OCI-LY3 (cell line): ENCODE results near the gene EFCAB10.
A peak's percentile ranks its signal among the peaks of the same experiment; 100 is the strongest.

Experiments used
- H2AFZ ChIP-seq: fragments of 200-600, 300-600 bp; shearing (Covaris generic); 2 replicates; pipeline ENCODE4 v1.6.0; 2014; ENCODE audit warnings: antibody characterized with exemption, low read depth, low read length
- H3K27ac ChIP-seq: fragments of 200-600, 300-600 bp; sonication (generic); 2 replicates; pipeline ENCODE4 v1.5.1; 2014; ENCODE audit warnings: mild to moderate bottlenecking, low read length, moderate library complexity, mixed read lengths
- H3K27me3 ChIP-seq: fragments of 200-600, 300-600 bp; sonication (generic); 2 replicates; pipeline ENCODE4 v1.6.1; 2014; ENCODE audit warnings: low read depth, low read length, mixed read lengths
- H3K36me3 ChIP-seq: fragments of 200-600, 300-600 bp; sonication (generic); replicated peaks from 2 replicates; pipeline ENCODE3; 2014; ENCODE audit warnings: low read depth, low read length, mixed read lengths
- H3K4me1 ChIP-seq: fragments of 300-600, 200-600 bp; sonication (generic); 2 replicates; pipeline ENCODE4 v1.6.1; 2014; ENCODE audit warnings: low read length, mixed read lengths
- H3K4me2 ChIP-seq: fragments of 200-600, 300-600 bp; sonication (generic); 2 replicates; pipeline ENCODE4 v1.6.1; 2014; ENCODE audit warnings: low read length, mixed read lengths
- H3K4me3 ChIP-seq: fragments of 300-600, 200-600 bp; sonication (generic); 2 replicates; pipeline ENCODE4 v1.5.1; 2014; ENCODE audit warnings: antibody characterized with exemption, mild to moderate bottlenecking, low read length, moderate library complexity
- H3K79me2 ChIP-seq: fragments of 300-600, 200-600 bp; shearing (Covaris generic); 2 replicates; pipeline ENCODE4 v1.6.1; 2014; ENCODE audit warnings: mild to moderate bottlenecking, low read length, mixed read lengths
- H3K9ac ChIP-seq: fragments of 300-600, 200-600 bp; shearing (Covaris generic); 2 replicates; pipeline ENCODE4 v1.6.0; 2014; ENCODE audit warnings: mild to moderate bottlenecking, low read length, moderate library complexity
- H3K9me3 ChIP-seq: fragments of 200-600, 300-600 bp; shearing (Covaris generic); 2 replicates; pipeline ENCODE4 v1.6.1; 2014; ENCODE audit warnings: low read length, mixed read lengths; ENCODE audit not compliant: insufficient read depth
- H4K20me1 ChIP-seq: fragments of 200-600, 300-600 bp; sonication (generic); 2 replicates; pipeline ENCODE4 v1.6.1; 2016; ENCODE audit warnings: low read length, mixed read lengths; ENCODE audit not compliant: insufficient read depth
- CTCF ChIP-seq: fragments of 200-600, 300-600 bp; sonication (generic); IDR thresholded peaks from 2 replicates; pipeline ENCODE4 v1.5.1; 2014; ENCODE audit warnings: antibody characterized with exemption, low read length, low read depth
- EZH2phosphoT487 ChIP-seq: fragments of 200-600 bp; shearing (Covaris generic); IDR thresholded peaks from 2 replicates; pipeline ENCODE4 v1.6.1; 2018; ENCODE audit warnings: antibody characterized with exemption, mixed run types, low read depth

EFCAB10 gene

GRCh38 chr7:105538339-105538738, 43.0 kb downstream of the EFCAB10 start:
- Histone ChIP-seq H3K4me3 (no peak overlapping the region), H3K4me2 (no peak overlapping the region), H4K20me1 (no peaks in the 10 kb centered on the region), H3K27me3 (no peaks in the 10 kb centered on the region), H3K9ac (no peak overlapping the region), H3K4me1 (peaks cover 3% of the 10 kb centered on the region), H3K79me2 (peaks cover 17% of the 10 kb centered on the region), H3K27ac (no peak overlapping the region), H3K36me3 (peaks cover 20% of the 10 kb centered on the region), H2AFZ (no peak overlapping the region), H3K9me3 (no peaks in the 10 kb centered on the region)
- TF ChIP-seq EZH2phosphoT487 (no peak), CTCF (no peak)

- Histone ChIP-seq H2AFZ (no peak overlapping the region), H3K79me2 (peaks cover 30% of the 10 kb centered on the region)
Observed at GRCh38 chr7:105532709-105533460, 48.4 kb downstream of the EFCAB10 start.

GRCh38 chr7:105531792-105532671, 49.3 kb downstream of the EFCAB10 start, which contains the start of gene RINT1:
Gene RINT1, plus strand, starts transcription at chr7:105532201. Its CDS starts 115 bp downstream, at chr7:105532316.
- peaks cover 2% of the 10 kb centered on the region for H3K36me3 ChIP-seq
- H4K20me1 ChIP-seq = no peaks in the 10 kb centered on the region
- peak within 1 kb of the TSS; percentile 51 for H3K27ac ChIP-seq
- peak; percentile 69 for TF ChIP-seq CTCF
- no peak for TF ChIP-seq EZH2phosphoT487
- H3K4me3 ChIP-seq = peak within 1 kb of the TSS; percentile 92
- peak within 1 kb of the TSS; percentile 85 for H2AFZ ChIP-seq
- peaks cover 10% of the 10 kb centered on the region for H3K4me1 ChIP-seq
- no peaks in the 10 kb centered on the region for H3K27me3 ChIP-seq
- peaks cover 30% of the 10 kb centered on the region for H3K79me2 ChIP-seq
- peak within 1 kb of the TSS; percentile 89 for H3K9ac ChIP-seq
- H3K4me2 ChIP-seq = peak within 1 kb of the TSS; percentile 98
- H3K9me3 ChIP-seq = no peaks in the 10 kb centered on the region

More at GRCh38 chr7:105532709-105533460, 48.4 kb downstream of the EFCAB10 start:
- Histone ChIP-seq H3K27ac (peak overlapping the region; percentile 51), H3K27me3 (no peaks in the 10 kb centered on the region), H3K36me3 (peaks cover 5% of the 10 kb centered on the region), H3K4me2 (peak overlapping the region; percentile 98), H3K9ac (peak overlapping the region; percentile 89), H3K9me3 (no peaks in the 10 kb centered on the region), H3K4me1 (peaks cover 10% of the 10 kb centered on the region), H3K4me3 (peak overlapping the region; percentile 92), H4K20me1 (no peaks in the 10 kb centered on the region)
- TF ChIP-seq CTCF (no peak), EZH2phosphoT487 (no peak)

GRCh38 chr7:105530546-105530945, 50.7 kb downstream of the EFCAB10 start:
- Histone ChIP-seq H3K27me3 (no peaks in the 10 kb centered on the region), H3K9me3 (no peaks in the 10 kb centered on the region), H3K27ac (no peak overlapping the region), H4K20me1 (no peaks in the 10 kb centered on the region), H3K4me1 (peaks cover 10% of the 10 kb centered on the region), H3K79me2 (peaks cover 28% of the 10 kb centered on the region), H3K4me2 (no peak overlapping the region), H3K9ac (no peak overlapping the region), H2AFZ (no peak overlapping the region), H3K4me3 (no peak overlapping the region), H3K36me3 (peaks cover 2% of the 10 kb centered on the region)
- TF ChIP-seq CTCF (no peak), EZH2phosphoT487 (no peak)
